ENCODE data around the gene SPDYE5. TPM values are rescaled to one million over a fixed set of nuclear protein-coding genes. Genes with fewer than 3 reads are reported as not detected.

SPDYE5 gene
- total and polyA plus RNA-seq, 2 donors from 2014 or later = not detected

DNA sequence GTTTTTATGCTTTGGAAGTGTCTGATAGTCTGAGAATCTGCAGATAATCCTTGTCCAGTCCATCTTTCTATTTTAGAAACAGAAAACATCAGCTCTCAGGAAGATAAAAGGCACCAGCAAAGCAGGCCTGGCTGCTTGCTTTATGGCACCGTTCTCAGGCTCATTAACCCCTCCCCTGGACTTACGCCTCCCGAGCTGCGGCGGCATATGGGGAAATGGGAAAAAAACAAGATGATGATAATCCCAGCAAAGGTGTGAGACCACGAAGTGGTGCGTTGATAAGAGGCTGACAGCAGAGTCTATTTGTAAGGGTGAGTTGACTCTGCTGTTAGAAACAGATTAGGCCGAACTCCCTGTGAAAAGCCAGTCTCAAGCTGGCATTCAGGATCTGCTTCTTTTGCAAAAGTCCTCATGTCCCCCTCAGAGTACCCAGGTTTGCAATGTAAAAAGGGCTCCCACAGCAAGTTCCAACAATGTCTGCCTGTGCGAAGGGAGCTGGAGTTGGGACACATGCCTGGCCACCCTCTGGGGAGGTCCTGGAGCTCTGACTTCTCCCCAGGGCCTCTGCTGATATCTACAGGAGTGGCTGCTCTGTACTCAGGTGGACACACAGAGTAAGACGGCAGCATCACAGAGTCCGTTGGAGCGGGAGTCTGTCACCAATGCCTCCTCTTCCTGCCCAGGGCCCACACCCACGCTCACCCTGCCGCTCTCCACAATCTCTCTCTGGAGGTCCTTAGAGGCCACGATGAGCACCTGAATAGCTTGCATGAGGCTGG, 54.3 kb downstream of the SPDYE5 start:
- H3K9me3 ChIP-seq (ENCODE audit: control insufficient read depth in 2 of 3, insufficient read depth in 1 of 3, low read length in 3 of 3) = no peaks in the 10 kb centered on the region
- intact Hi-C loops (cut with DNase I) = no loop called here
- H3K4me3 ChIP-seq (ENCODE audit: low read length in 3 of 3) = no peak overlapping the region
- DNase-seq (peak in 1 of 5 donors; percentile 41), FAIRE-seq (no peak)
- no peak overlapping the region for H3K9ac ChIP-seq (ENCODE audit: low read length in 3 of 3)
- H3K27me3 ChIP-seq (ENCODE audit: control insufficient read depth, insufficient read depth, low read length) = no peaks in the 10 kb centered on the region
- no peaks in the 10 kb centered on the region for H3K4me1 ChIP-seq (ENCODE audit: control insufficient read depth in 2 of 3, insufficient read depth in 2 of 3, low read depth in 1 of 3, low read length in 3 of 3)
- no peak overlapping the region for H3K27ac ChIP-seq (ENCODE audit: low read depth in 2 of 2, low read length in 2 of 2)
- peaks cover 0 to 21% (median 14%) of the 10 kb centered on the region in 3 donors for H3K36me3 ChIP-seq (ENCODE audit: control insufficient read depth in 2 of 3, insufficient read depth in 3 of 3, low read length in 3 of 3)
- TF ChIP-seq, protein P1, sequence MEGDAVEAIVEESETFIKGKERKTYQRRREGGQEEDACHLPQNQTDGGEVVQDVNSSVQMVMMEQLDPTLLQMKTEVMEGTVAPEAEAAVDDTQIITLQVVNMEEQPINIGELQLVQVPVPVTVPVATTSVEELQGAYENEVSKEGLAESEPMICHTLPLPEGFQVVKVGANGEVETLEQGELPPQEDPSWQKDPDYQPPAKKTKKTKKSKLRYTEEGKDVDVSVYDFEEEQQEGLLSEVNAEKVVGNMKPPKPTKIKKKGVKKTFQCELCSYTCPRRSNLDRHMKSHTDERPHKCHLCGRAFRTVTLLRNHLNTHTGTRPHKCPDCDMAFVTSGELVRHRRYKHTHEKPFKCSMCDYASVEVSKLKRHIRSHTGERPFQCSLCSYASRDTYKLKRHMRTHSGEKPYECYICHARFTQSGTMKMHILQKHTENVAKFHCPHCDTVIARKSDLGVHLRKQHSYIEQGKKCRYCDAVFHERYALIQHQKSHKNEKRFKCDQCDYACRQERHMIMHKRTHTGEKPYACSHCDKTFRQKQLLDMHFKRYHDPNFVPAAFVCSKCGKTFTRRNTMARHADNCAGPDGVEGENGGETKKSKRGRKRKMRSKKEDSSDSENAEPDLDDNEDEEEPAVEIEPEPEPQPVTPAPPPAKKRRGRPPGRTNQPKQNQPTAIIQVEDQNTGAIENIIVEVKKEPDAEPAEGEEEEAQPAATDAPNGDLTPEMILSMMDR (IDR thresholded peaks at IDR 0.05; ENCODE audit: borderline replicate concordance, extremely low read depth, insufficient read depth) = no peak

Other genes starting within 250 kb of the SPDYE5 start
- 4.3 TPM for gene TRIM73, start 96.7 kb upstream of the SPDYE5 start, total RNA-seq
- 3.8 TPM for gene TRIM73, start 96.7 kb upstream of the SPDYE5 start, polyA plus RNA-seq (ENCODE audit: insufficient read depth, low read depth, low replicate concordance)
- gene POM121C, start 6.0 kb upstream of the SPDYE5 start, total RNA-seq = 47.2 TPM
- 8.6 TPM for gene POM121C, start 6.0 kb upstream of the SPDYE5 start, polyA plus RNA-seq (ENCODE audit: insufficient read depth, low read depth, low replicate concordance)
- 50.1 TPM for gene HIP1, start 246.6 kb downstream of the SPDYE5 start, total RNA-seq
- 11.2 TPM for gene HIP1, start 246.6 kb downstream of the SPDYE5 start, polyA plus RNA-seq (ENCODE audit: insufficient read depth, low read depth, low replicate concordance)